OCI-M1 (cell line): ENCODE data around the gene FGF6.

Experiments
- DNase-seq: peaks from one replicate; lab custom pipeline; 2025; lab: John Stamatoyannopoulos, UW

Gene FGF6

GRCh38 chr12:4447151-4447550 lies 1.5 kb upstream of the FGF6 start:
- no peak for DNase-seq

- DNase-seq, result no peak
These were observed 720 bp upstream of the FGF6 start for GRCh38 chr12:4446335-4446734.

GRCh38 chr12:4444031-4444430 lies 1.6 kb downstream of the FGF6 start:
- DNase-seq, result no peak

GRCh38 chr12:4443616-4444015 lies 2.0 kb downstream of the FGF6 start:
- no peak for DNase-seq

GRCh38 chr12:4441355-4442335 lies 4.0 kb downstream of the FGF6 start:
- DNase-seq, result no peak

GRCh38 chr12:4440187-4440941 lies 5.3 kb downstream of the FGF6 start:
- no peak for DNase-seq

- DNase-seq, result no peak
These were observed 5.9 kb downstream of the FGF6 start for GRCh38 chr12:4439736-4440135.

GRCh38 chr12:4438834-4439596 lies 6.6 kb downstream of the FGF6 start:
- no peak for DNase-seq

GRCh38 chr12:4435537-4435936 lies 10.1 kb downstream of the FGF6 start:
- DNase-seq, result no peak

- DNase-seq, result peak; percentile 51
These were observed 10.7 kb downstream of the FGF6 start for GRCh38 chr12:4434706-4435425.

- no peak for DNase-seq
These were observed 11.3 kb downstream of the FGF6 start for GRCh38 chr12:4434301-4434700.

GRCh38 chr12:4433745-4434058 lies 11.9 kb downstream of the FGF6 start:
- no peak for DNase-seq

- no peak for DNase-seq
These were observed 12.5 kb downstream of the FGF6 start for GRCh38 chr12:4432878-4433744.

- no peak for DNase-seq
These were observed 13.7 kb downstream of the FGF6 start for GRCh38 chr12:4431866-4432265.

GRCh38 chr12:4431436-4431835 lies 14.2 kb downstream of the FGF6 start:
- DNase-seq, result no peak

- no peak for DNase-seq
These were observed 21.2 kb downstream of the FGF6 start for GRCh38 chr12:4424422-4424821.

GRCh38 chr12:4423528-4424195 lies 22.0 kb downstream of the FGF6 start:
- no peak for DNase-seq

- DNase-seq, result no peak
These were observed 22.6 kb downstream of the FGF6 start for GRCh38 chr12:4422985-4423384.

GRCh38 chr12:4421590-4422031 lies 24.0 kb downstream of the FGF6 start:
- peak; percentile 68 for DNase-seq

- DNase-seq, result no peak
These were observed 25.4 kb downstream of the FGF6 start for GRCh38 chr12:4420138-4420670.
